Osteoblast (primary cell): ENCODE data around the gene ARL10. TPM values are rescaled to one million over a fixed set of nuclear protein-coding genes. Genes with fewer than 3 reads are reported as not detected.

Source experiments
- DNase-seq: peaks from one replicate; pipeline ENCODE4 v3.0.0; 2011; ENCODE audit warnings: low spot score, mixed read lengths; ENCODE audit not compliant: insufficient read length; ENCODE audit errors: missing footprints
- H2AFZ ChIP-seq: 2 replicates; pipeline ENCODE4 v1.6.0; 2011; ENCODE audit warnings: mild to moderate bottlenecking, low read length
- H3K27ac ChIP-seq: 2 replicates; pipeline ENCODE4 v1.5.1; 2011; ENCODE audit warnings: mild to moderate bottlenecking, low read depth, low read length, moderate library complexity
- H3K27me3 ChIP-seq: 2 replicates; pipeline ENCODE4 v1.6.0; 2012; ENCODE audit warnings: mild to moderate bottlenecking, control low read depth, inconsistent platforms, low read length, moderate library complexity; ENCODE audit not compliant: insufficient read depth
- H3K36me3 ChIP-seq: 2 replicates; pipeline ENCODE4 v1.5.1; 2011; ENCODE audit warnings: mild to moderate bottlenecking, low read length, control low read depth, moderate library complexity; ENCODE audit not compliant: insufficient read depth
- H3K4me1 ChIP-seq: 2 replicates; pipeline ENCODE4 v1.5.1; 2011; ENCODE audit warnings: mild to moderate bottlenecking, low read length, control low read depth, moderate library complexity; ENCODE audit not compliant: insufficient read depth
- H3K4me2 ChIP-seq: 2 replicates; pipeline ENCODE4 v1.6.0; 2011; ENCODE audit warnings: mild to moderate bottlenecking, low read length; ENCODE audit not compliant: insufficient read depth
- H3K4me3 ChIP-seq: fragments of 200-600 bp; sonication (generic); 3 replicates; pipeline ENCODE4 v1.5.1; 2012; ENCODE audit warnings: mild to moderate bottlenecking, low read length, inconsistent platforms; ENCODE audit not compliant: insufficient read depth
- H3K79me2 ChIP-seq: 2 replicates; pipeline ENCODE4 v1.6.0; 2012; ENCODE audit warnings: mild to moderate bottlenecking, low read length, control low read depth, inconsistent platforms; ENCODE audit not compliant: insufficient read depth
- H3K9me3 ChIP-seq: 2 replicates; pipeline ENCODE4 v1.5.1; 2011; ENCODE audit warnings: low read depth, low read length, control low read depth
- H4K20me1 ChIP-seq: 2 replicates; pipeline ENCODE4 v1.6.0; 2012; ENCODE audit warnings: mild to moderate bottlenecking, low read length, control low read depth; ENCODE audit not compliant: insufficient read depth
- CTCF ChIP-seq: IDR thresholded peaks from 2 replicates; pipeline ENCODE4 v1.5.1; 2011; ENCODE audit warnings: mild to moderate bottlenecking, low read depth, low read length, moderate library complexity; ENCODE audit errors: extremely low read depth
- total RNA-seq: library from RNA; depleted of rRNA; stranded (reverse); fragments of >200 nt; gene quantifications from 2 replicates; pipeline ENCODE4 v1.2.3, GENCODE V29; 2012

ARL10 gene
- total RNA-seq, 1 donor, result 14.1 TPM

GRCh38 chr5:176410486-176411180, 45.3 kb downstream of the ARL10 start:
- H3K4me3 ChIP-seq, result no peak overlapping the region
- H3K27ac ChIP-seq, result no peak overlapping the region
- H2AFZ ChIP-seq, result no peak overlapping the region
- peaks cover 16% of the 10 kb centered on the region for H3K36me3 ChIP-seq
- H3K27me3 ChIP-seq, result no peaks in the 10 kb centered on the region
- peaks cover 45% of the 10 kb centered on the region for H4K20me1 ChIP-seq
- DNase-seq, result peak; percentile 57
- peaks cover 12% of the 10 kb centered on the region for H3K4me1 ChIP-seq
- no peak overlapping the region for H3K4me2 ChIP-seq
- H3K79me2 ChIP-seq, result peaks cover 49% of the 10 kb centered on the region
- TF ChIP-seq CTCF, result no peak
- no peaks in the 10 kb centered on the region for H3K9me3 ChIP-seq

- H4K20me1 ChIP-seq, result peaks cover 42% of the 10 kb centered on the region
- H3K27ac ChIP-seq, result no peak overlapping the region
- H3K4me2 ChIP-seq, result no peak overlapping the region
- peaks cover 16% of the 10 kb centered on the region for H3K4me1 ChIP-seq
- no peak for DNase-seq
- peaks cover 56% of the 10 kb centered on the region for H3K79me2 ChIP-seq
- no peaks in the 10 kb centered on the region for H3K9me3 ChIP-seq
- no peak overlapping the region for H3K4me3 ChIP-seq
- no peaks in the 10 kb centered on the region for H3K27me3 ChIP-seq
- TF ChIP-seq CTCF, result no peak
- peaks cover 7% of the 10 kb centered on the region for H3K36me3 ChIP-seq
- H2AFZ ChIP-seq, result no peak overlapping the region
Measured at GRCh38 chr5:176412517-176413254, 47.4 kb downstream of the ARL10 start.

- Histone ChIP-seq H3K79me2 (peaks cover 56% of the 10 kb centered on the region), H3K27me3 (no peaks in the 10 kb centered on the region), H2AFZ (no peak overlapping the region), H4K20me1 (peaks cover 42% of the 10 kb centered on the region), H3K9me3 (no peaks in the 10 kb centered on the region), H3K4me2 (no peak overlapping the region), H3K4me3 (no peak overlapping the region), H3K4me1 (peaks cover 16% of the 10 kb centered on the region), H3K27ac (no peak overlapping the region), H3K36me3 (peaks cover 7% of the 10 kb centered on the region)
- peak; percentile 90 for DNase-seq
- TF ChIP-seq CTCF, result no peak
Measured at GRCh38 chr5:176413255-176413565, 47.9 kb downstream of the ARL10 start.

- peaks cover 7% of the 10 kb centered on the region for H3K36me3 ChIP-seq
- no peak for TF ChIP-seq CTCF
- peaks cover 42% of the 10 kb centered on the region for H4K20me1 ChIP-seq
- no peaks in the 10 kb centered on the region for H3K9me3 ChIP-seq
- no peak overlapping the region for H3K4me2 ChIP-seq
- H3K27ac ChIP-seq, result no peak overlapping the region
- H3K79me2 ChIP-seq, result peaks cover 56% of the 10 kb centered on the region
- peaks cover 16% of the 10 kb centered on the region for H3K4me1 ChIP-seq
- no peak overlapping the region for H3K4me3 ChIP-seq
- no peak overlapping the region for H2AFZ ChIP-seq
- no peaks in the 10 kb centered on the region for H3K27me3 ChIP-seq
- no peak for DNase-seq
Measured at GRCh38 chr5:176413709-176414191, 48.5 kb downstream of the ARL10 start.
